WTC11 (cell line): ENCODE results near the gene KCNK4.

Experiments used
- ARID4B ChIP-seq: sonication (generic); formaldehyde crosslinking; IDR thresholded peaks from 2 replicates; pipeline ENCODE4 v1.8.0; 2023; ENCODE audit warnings: missing genetic modification reagents, mild to moderate bottlenecking, borderline replicate concordance
- CDX4 ChIP-seq: fragments of 250-450 bp; sonication (Bioruptor Pico); IDR thresholded peaks from 2 replicates; pipeline ENCODE4 v1.9.0; 2021; ENCODE audit warnings: moderate library complexity, mild to moderate bottlenecking, inconsistent platforms, borderline replicate concordance
- CTCF ChIP-seq: fragments of 200-600 bp; IDR thresholded peaks from 2 replicates; pipeline ENCODE4 v1.8.0; 2022; ENCODE audit warnings: antibody characterized with exemption
- JAZF1 ChIP-seq: fragments of 250-450 bp; sonication (Bioruptor Pico); IDR thresholded peaks from 2 replicates; pipeline ENCODE4 v1.9.0; 2021; ENCODE audit warnings: moderate library complexity, mild to moderate bottlenecking, inconsistent platforms
- MAX ChIP-seq: sonication (generic); formaldehyde crosslinking; IDR thresholded peaks from 2 replicates; pipeline ENCODE4 v1.8.0; 2022; ENCODE audit warnings: mild to moderate bottlenecking, missing genetic modification reagents
- SP1 ChIP-seq: sonication (generic); formaldehyde crosslinking; conservative IDR thresholded peaks from 2 replicates; pipeline ENCODE4 v1.8.1; 2022; ENCODE audit warnings: missing genetic modification reagents

- no peak for TF ChIP-seq CTCF
- no peak for TF ChIP-seq JAZF1 (CRISPR knock-in tag)
- TF ChIP-seq ARID4B, result no peak
- TF ChIP-seq CDX4, result no peak
- TF ChIP-seq MAX, result no peak
- TF ChIP-seq SP1 (CRISPR knock-in tag), result no peak
Measured at GRCh38 chr11:64296236-64296635, 5.1 kb downstream of the KCNK4 start.
